GM10266 (cell line): ENCODE results near the gene DIP2C.

ENCODE experiments used
- DNase-seq: peaks from one replicate; pipeline ENCODE4 v3.0.0; 2012; ENCODE audit errors: extremely low spot score
- CTCF ChIP-seq: IDR thresholded peaks from 2 replicates; pipeline ENCODE4 v1.5.1; 2012; ENCODE audit warnings: mild to moderate bottlenecking, low read depth; ENCODE audit not compliant: control insufficient read depth, insufficient read depth; ENCODE audit errors: missing control alignments

DIP2C gene

GRCh38 chr10:422241-422640 lies 267.2 kb downstream of the DIP2C start:
- no peak for TF ChIP-seq CTCF
- DNase-seq, result no peak

DNA sequence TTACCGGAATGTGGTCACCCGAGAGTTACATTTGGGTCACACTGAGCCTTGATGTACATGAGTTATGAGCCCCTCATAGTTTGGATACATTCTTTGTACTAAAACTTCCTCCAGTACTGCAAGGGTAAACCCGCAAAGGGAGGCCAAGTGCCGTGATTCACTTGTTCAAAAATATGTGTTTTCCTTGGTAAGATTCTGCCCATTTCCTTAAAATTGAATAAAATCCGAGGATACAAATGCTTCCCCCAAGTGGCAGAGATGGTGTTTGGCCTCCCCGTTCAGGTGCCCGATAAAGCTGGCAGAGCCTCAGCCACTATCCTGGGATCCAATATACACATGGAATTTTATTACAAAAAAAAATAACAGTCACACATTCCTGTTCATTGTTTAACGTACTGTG lies 268.3 kb downstream of the DIP2C start:
- DNase-seq, result no peak
- TF ChIP-seq CTCF, result no peak

DNA sequence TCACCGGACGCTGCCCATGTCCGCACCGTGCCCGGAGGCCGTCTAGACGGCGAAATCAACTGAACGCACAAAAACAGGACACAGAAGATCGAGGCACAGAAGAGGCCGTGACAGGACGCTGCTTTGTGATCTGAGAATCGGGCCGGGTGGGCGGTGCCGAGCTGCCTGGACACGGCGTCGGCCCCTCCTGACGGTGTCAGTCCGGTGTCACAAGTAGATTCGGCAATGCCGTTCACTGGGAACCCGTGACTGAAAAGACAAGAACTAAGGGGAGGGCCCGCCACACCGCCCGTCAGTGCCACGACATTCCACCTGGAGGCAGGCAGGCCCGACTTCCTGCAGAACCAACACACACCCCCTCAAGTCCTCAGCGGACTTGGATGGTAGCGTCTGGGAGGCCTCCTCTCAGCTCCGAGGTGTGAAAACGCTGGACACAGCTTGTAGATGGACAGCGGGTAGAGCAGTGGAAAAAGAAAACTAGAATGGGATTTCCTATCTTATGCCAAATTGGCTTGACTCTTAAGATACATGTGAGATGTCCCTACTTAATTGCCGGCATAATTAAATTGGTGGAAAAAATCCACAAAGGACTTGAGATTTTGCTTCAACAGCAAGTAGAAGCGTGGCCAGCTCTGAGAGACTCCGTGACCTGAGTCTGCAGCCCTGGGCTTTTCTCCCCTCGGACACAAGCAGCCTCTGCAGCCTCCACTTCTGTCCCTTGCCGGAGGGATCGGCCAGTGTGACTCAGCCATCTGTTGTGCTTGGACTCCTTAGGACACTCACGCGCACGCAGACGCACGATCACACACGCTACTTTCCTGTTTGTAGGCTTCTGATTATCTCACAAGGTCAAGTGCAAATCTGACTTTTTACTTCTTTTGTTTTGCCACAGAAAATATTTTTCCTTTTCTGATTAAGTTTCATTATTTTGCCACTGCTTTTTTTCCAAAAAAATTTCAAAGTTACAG lies 269.0 kb downstream of the DIP2C start:
- DNase-seq, result no peak
- no peak for TF ChIP-seq CTCF

- DNase-seq, result no peak
- TF ChIP-seq CTCF, result no peak
These were observed 270.6 kb downstream of the DIP2C start for GRCh38 chr10:418894-419293.

DNA sequence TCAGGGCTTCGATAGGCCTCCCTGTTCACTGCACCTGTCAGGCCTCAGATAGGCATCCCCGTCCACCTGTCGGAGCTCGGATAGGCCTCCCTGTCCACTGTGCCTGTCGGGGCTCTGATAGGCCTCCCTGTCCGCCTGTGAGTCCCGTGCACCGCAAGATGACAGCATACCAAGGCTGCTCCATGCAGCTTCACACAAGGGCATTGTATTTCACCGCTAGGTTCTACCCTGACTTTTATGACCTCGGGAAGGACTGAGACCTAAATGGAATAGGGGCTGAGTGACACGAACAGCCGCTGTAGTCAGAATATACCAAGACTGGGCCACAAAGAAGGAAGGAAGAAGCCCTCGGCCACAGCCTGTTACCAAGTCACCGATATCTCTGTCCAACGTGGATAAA lies 271.2 kb downstream of the DIP2C start:
- no peak for TF ChIP-seq CTCF
- DNase-seq, result no peak

GRCh38 chr10:416091-416515 lies 273.4 kb downstream of the DIP2C start:
- no peak for TF ChIP-seq CTCF
- DNase-seq, result no peak

GRCh38 chr10:413662-414071 lies 275.8 kb downstream of the DIP2C start:
- no peak for TF ChIP-seq CTCF
- DNase-seq, result no peak
